HCT116 (cell line): Measurements from ENCODE around the gene CFAP74. TPM values are rescaled to one million over a fixed set of nuclear protein-coding genes. Genes with fewer than 3 reads are reported as not detected.
A peak's percentile ranks its signal among the peaks of the same experiment; 100 is the strongest.

Source experiments
- ATAC-seq: fragments of 200-7000 bp; cut with Tn5 transposase; 2 replicates; pipeline ENCODE4 v1.9.1; 2020; ENCODE audit warnings: mild to moderate bottlenecking, moderate library complexity
- BruUV-seq: library from RNA; stranded (reverse); fragments of 400-500 nt; replicated peaks from 2 replicates; lab custom pipeline; 2021; lab: Mats Ljungman, UMichigan
- CTCF ChIA-PET: fragments of 300-600 bp; sonication (Branson Sonifier 250); formaldehyde crosslinking; loops from one replicate; lab custom pipeline; 2021; ENCODE audit warnings: antibody characterized with exemption; lab: Charles Lee
- POLR2A ChIA-PET: fragments of 300-600, 350-600 bp; sonication (Branson Sonifier 250); formaldehyde crosslinking; loops from one replicate; lab custom pipeline; 2021; ENCODE audit warnings: antibody characterized with exemption; lab: Charles Lee
- RAD21 ChIA-PET, 2 experiments: fragments of 300-600 bp; sonication (Branson Sonifier 250); formaldehyde crosslinking; loops; one replicate each; lab custom pipeline; 2023; ENCODE audit warnings: low total read pairs in 2 of 2; ENCODE audit not compliant: uncharacterized antibody in 2 of 2, unreplicated experiment in 2 of 2, low non-redundant PET in 1 of 2; lab: Charles Lee
- DNase-seq: peaks from one replicate; pipeline ENCODE4 v3.0.0-alpha.2; 2010; ENCODE audit warnings: low read depth, low spot score
- H2AFZ ChIP-seq: fragments of 200-600 bp; shearing (Covaris generic), sonication (generic); 2 replicates; pipeline ENCODE4 v1.6.1; 2017; ENCODE audit warnings: low read depth, mixed run types, mixed read lengths, antibody characterized with exemption, low read length; ENCODE audit not compliant: poor library complexity, severe bottlenecking
- H3K27ac ChIP-seq: 2 replicates; pipeline ENCODE4 v1.5.1; 2012; ENCODE audit warnings: low read depth, low read length
- H3K27me3 ChIP-seq: fragments of 200-600 bp; sonication (generic); 2 replicates; pipeline ENCODE4 v1.6.1; 2016; ENCODE audit warnings: mixed run types, low read length, mixed read lengths; ENCODE audit not compliant: insufficient read depth
- H3K36me3 ChIP-seq, 2 experiments: fragments of 200-500 bp in 1 of 2; fragments of 200-600 bp in 1 of 2; sonication (Bioruptor generic) in 1 of 2; sonication (generic) in 1 of 2; 2 replicates each; pipeline versions ENCODE4 v1.5.1 to v1.6.1; 2014 to 2016; ENCODE audit warnings: low read length in 2 of 2, inconsistent platforms in 1 of 2, mixed read lengths in 1 of 2, mixed run types in 1 of 2; ENCODE audit not compliant: insufficient read depth in 2 of 2, control insufficient read depth in 1 of 2
- H3K4me1 ChIP-seq, 2 experiments: fragments of 200-600 bp in 1 of 2; sonication (generic) in 1 of 2; 2 replicates each; pipeline versions ENCODE4 v1.5.1 to v1.6.1; 2012 to 2017; ENCODE audit warnings: low read length in 2 of 2, inconsistent platforms in 1 of 2, mild to moderate bottlenecking in 1 of 2, mixed read lengths in 1 of 2, mixed run types in 1 of 2, moderate library complexity in 1 of 2; ENCODE audit not compliant: insufficient read depth in 2 of 2, control insufficient read depth in 1 of 2
- H3K4me2 ChIP-seq: fragments of 200-600 bp; sonication (generic); 2 replicates; pipeline ENCODE4 v1.6.1; 2017; ENCODE audit warnings: mixed run types, low read length, mixed read lengths
- H3K4me3 ChIP-seq, 2 experiments: fragments of 200-600 bp in 1 of 2; sonication (generic) in 1 of 2; replicated peaks in 1 of 2; 2 replicates each; pipeline ENCODE4 v1.5.1; 2011 to 2016; ENCODE audit warnings: low read length in 2 of 2, control low read depth in 1 of 2, low read depth in 1 of 2, mild to moderate bottlenecking in 1 of 2, mixed read lengths in 1 of 2, mixed run types in 1 of 2
- H3K79me2 ChIP-seq: fragments of 200-600 bp; sonication (generic); 2 replicates; pipeline ENCODE4 v1.6.1; 2017; ENCODE audit warnings: mild to moderate bottlenecking, mixed run types, low read length, moderate library complexity, mixed read lengths; ENCODE audit not compliant: insufficient read depth
- H3K9ac ChIP-seq: fragments of 200-600 bp; sonication (generic); 2 replicates; pipeline ENCODE4 v1.6.1; 2016; ENCODE audit warnings: low read length, mixed read lengths
- H3K9me2 ChIP-seq: fragments of 200-600 bp; sonication (generic), shearing (Covaris generic); 2 replicates; pipeline ENCODE4 v1.6.1; 2017; ENCODE audit warnings: mixed run types, mild to moderate bottlenecking, moderate library complexity; ENCODE audit not compliant: insufficient read depth
- H3K9me3 ChIP-seq, 2 experiments: fragments of 200-500 bp in 1 of 2; fragments of 200-600 bp in 1 of 2; sonication (Bioruptor generic) in 1 of 2; sonication (generic) in 1 of 2; 2 replicates each; pipeline ENCODE4 v1.6.1; 2014 to 2017; ENCODE audit warnings: low read length in 2 of 2, mixed read lengths in 2 of 2, inconsistent platforms in 1 of 2, low read depth in 1 of 2, mild to moderate bottlenecking in 1 of 2, mixed run types in 1 of 2, moderate library complexity in 1 of 2; ENCODE audit not compliant: control insufficient read depth in 1 of 2, insufficient read depth in 1 of 2
- H4K20me1 ChIP-seq: fragments of 200-600 bp; sonication (generic), shearing (Covaris generic); 2 replicates; pipeline ENCODE4 v1.6.1; 2017; ENCODE audit warnings: mixed run types, mild to moderate bottlenecking, moderate library complexity; ENCODE audit not compliant: insufficient read depth
- CBX3 ChIP-seq: IDR thresholded peaks from 2 replicates; pipeline ENCODE4 v1.6.1; 2012; ENCODE audit warnings: low read depth
- EGR1 ChIP-seq: IDR thresholded peaks from 2 replicates; pipeline ENCODE4 v1.6.1; 2012; ENCODE audit warnings: low read depth
- EZH2phosphoT487 ChIP-seq: fragments of 200-600 bp; IDR thresholded peaks from 2 replicates; pipeline ENCODE4 v1.6.1; 2018; ENCODE audit warnings: antibody characterized with exemption, borderline replicate concordance
- JUND ChIP-seq: IDR thresholded peaks from 2 replicates; pipeline ENCODE4 v1.6.1; 2012
- MAX ChIP-seq: IDR thresholded peaks from 2 replicates; pipeline ENCODE4 v1.6.1; 2012
- REST ChIP-seq: IDR thresholded peaks from 2 replicates; pipeline ENCODE4 v1.6.1; 2012; ENCODE audit warnings: low read depth
- SIN3A ChIP-seq: IDR thresholded peaks from 2 replicates; pipeline ENCODE4 v1.6.1; 2012; ENCODE audit warnings: low read depth
- YY1 ChIP-seq: IDR thresholded peaks from 2 replicates; pipeline ENCODE4 v1.6.1; 2011; ENCODE audit warnings: low read length, low read depth, moderate library complexity, mild to moderate bottlenecking; ENCODE audit not compliant: insufficient replicate concordance; ENCODE audit errors: extremely low read depth
- ZFX ChIP-seq: fragments of 450-650 bp; IDR thresholded peaks from 2 replicates; pipeline ENCODE4 v1.6.1; 2017
- intact Hi-C: fragments of 100-400 bp; cut with micrococcal nuclease; formaldehyde crosslinking; loops from 2 replicates; pipeline ENCODE4 v1.10.0; 2022
- total RNA-seq: library from RNA; stranded (reverse); gene quantifications from one replicate; pipeline ENCODE4 v1.2.1, GENCODE V29; 2021; ENCODE audit not compliant: unreplicated experiment
- TF ChIP-seq, protein P1 (sequence below), 3 experiments: fragments of 200-600 bp in 1 of 3; sonication (generic) in 1 of 3; IDR thresholded peaks in 2 of 3; conservative IDR thresholded peaks in 1 of 3; 2 replicates each; pipeline ENCODE4 v1.5.1; 2012 to 2017; ENCODE audit warnings: low read depth in 2 of 3, low read length in 2 of 3, antibody characterized with exemption in 1 of 3, borderline replicate concordance in 1 of 3, control low read depth in 1 of 3, mild to moderate bottlenecking in 1 of 3, mixed read lengths in 1 of 3, mixed run types in 1 of 3, moderate library complexity in 1 of 3; ENCODE audit not compliant: insufficient read depth in 1 of 3

The CFAP74 gene
- total RNA-seq, 1 experiment from 2014 or later, result 4.9 TPM

DNA sequence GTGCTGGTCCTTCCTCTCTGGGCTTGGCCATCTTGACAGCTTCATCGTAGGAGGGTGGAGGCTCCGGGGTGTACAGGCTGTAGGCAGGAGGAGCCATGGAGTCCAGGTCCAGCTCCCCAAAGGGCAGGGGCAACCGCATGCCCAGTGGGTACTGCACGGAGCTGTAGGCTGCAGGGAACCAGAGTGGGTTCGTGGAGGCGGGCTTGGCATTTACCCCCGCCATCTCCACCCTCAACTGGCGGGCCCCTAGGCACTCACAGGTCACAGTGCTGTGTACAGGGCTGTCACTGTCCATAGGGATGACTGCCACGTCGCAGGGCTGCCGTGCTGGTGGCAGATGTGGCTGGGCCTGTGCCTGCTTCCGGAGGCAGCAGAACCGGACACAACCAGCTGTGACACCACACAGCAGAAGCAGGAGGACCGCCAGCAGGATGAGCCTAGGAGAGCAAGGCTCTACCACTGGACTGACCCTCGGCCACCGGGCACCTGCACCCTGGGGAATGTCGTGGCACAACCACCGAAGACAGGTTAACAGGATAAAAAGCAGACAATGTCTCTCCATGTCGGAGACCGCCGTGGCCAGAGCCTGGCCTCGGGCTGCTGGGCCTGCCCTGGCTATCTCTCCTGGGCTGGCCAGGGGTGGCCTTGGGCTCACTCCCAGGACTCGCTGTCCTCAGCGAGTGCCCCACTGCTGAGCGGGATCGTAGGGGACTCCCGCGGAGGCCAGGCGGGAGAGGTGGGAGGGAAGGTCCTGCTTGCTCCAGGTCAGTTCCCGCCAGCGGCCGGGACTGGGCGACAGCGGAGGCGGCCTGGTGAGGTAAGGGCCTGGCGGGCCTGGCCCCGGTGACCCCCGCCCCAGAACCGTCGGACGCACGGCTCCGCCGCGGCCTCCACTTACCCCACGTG lies 85.3 kb downstream of the CFAP74 start:
- Histone ChIP-seq H3K9ac (peak overlapping the region; percentile 84), H3K79me2 (0 out of 2 replicates have a peak, but pooled peaks cover 8% of the 10 kb centered on the region), H3K27ac (peak overlapping the region; percentile 79), H3K36me3 (no peaks in the 10 kb centered on the region)
- TF ChIP-seq ZFX, result peak; percentile 58; the same call in 1 of the 2 replicates
- TF ChIP-seq CBX3, result no peak
- TF ChIP-seq, all 23 proteins: peak for 1
- Histone ChIP-seq H2AFZ (no peak overlapping the region), H4K20me1 (no peaks in the 10 kb centered on the region), H3K4me2 (peak overlapping the region; percentile 99), H3K27me3 (no peaks in the 10 kb centered on the region), H3K9me3 (no peaks in the 10 kb centered on the region), H3K9me2 (no peaks in the 10 kb centered on the region), H3K4me3 (peak overlapping the region; percentile 60 to 73), H3K4me1 (peaks cover 11 to 29% of the 10 kb centered on the region in 2 experiments)
- DNase-seq (no peak), ATAC-seq (no peak)
- ChIA-PET CTCF (interaction anchor here (1.0 to 1.7 kb wide), 2 partner anchors 10 to 128 kb away, joined by 4 to 8 read pairs; no protein-coding TSS in a partner anchor), RAD21 (no interaction called here), POLR2A (interaction anchor here (0.8 to 1.4 kb wide), 2 partner anchors 10 to 129 kb away, joined by 3 read pairs; no protein-coding TSS in a partner anchor)
- intact Hi-C loops, result no loop called here
- BruUV-seq, result no TSS peak

GRCh38 chr1:1917304-1917976 lies 86.1 kb downstream of the CFAP74 start:
- TSS peak; percentile 79 for BruUV-seq
- intact Hi-C loops, result no loop called here
- CTCF ChIA-PET, result no interaction called here
- TF ChIP-seq JUND (no peak), MAX (no peak), EGR1 (no peak), ZFX (no peak), SIN3A (no peak), EZH2phosphoT487 (no peak), YY1 (no peak), REST (no peak)
- TF ChIP-seq, protein P1, sequence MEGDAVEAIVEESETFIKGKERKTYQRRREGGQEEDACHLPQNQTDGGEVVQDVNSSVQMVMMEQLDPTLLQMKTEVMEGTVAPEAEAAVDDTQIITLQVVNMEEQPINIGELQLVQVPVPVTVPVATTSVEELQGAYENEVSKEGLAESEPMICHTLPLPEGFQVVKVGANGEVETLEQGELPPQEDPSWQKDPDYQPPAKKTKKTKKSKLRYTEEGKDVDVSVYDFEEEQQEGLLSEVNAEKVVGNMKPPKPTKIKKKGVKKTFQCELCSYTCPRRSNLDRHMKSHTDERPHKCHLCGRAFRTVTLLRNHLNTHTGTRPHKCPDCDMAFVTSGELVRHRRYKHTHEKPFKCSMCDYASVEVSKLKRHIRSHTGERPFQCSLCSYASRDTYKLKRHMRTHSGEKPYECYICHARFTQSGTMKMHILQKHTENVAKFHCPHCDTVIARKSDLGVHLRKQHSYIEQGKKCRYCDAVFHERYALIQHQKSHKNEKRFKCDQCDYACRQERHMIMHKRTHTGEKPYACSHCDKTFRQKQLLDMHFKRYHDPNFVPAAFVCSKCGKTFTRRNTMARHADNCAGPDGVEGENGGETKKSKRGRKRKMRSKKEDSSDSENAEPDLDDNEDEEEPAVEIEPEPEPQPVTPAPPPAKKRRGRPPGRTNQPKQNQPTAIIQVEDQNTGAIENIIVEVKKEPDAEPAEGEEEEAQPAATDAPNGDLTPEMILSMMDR (IDR thresholded peaks at IDR 0.05 in 2 of 3, conservative IDR thresholded peaks at IDR 0.05 in 1 of 3; ENCODE audit: borderline replicate concordance in 1 of 3, insufficient read depth in 1 of 3, low read depth in 2 of 3, low read length in 2 of 3), result no peak

More at GRCh38 chr1:1917304-1917976, 86.1 kb downstream of the CFAP74 start:
- ATAC-seq, result no peak
- Histone ChIP-seq H3K9ac (0 out of 2 replicates have a peak overlapping the region, but pooled peaks have one; percentile 84), H3K27ac (peak overlapping the region; percentile 79; the same call in 1 of the 2 replicates), H3K9me3 (no peaks in the 10 kb centered on the region), H3K79me2 (0 out of 2 replicates have a peak, but pooled peaks cover 8% of the 10 kb centered on the region), H3K4me3 (no peak overlapping the region; a peak in 1 of 4 replicates), H3K27me3 (no peaks in the 10 kb centered on the region), H3K9me2 (no peaks in the 10 kb centered on the region), H3K4me1 (peaks cover 11 to 29% of the 10 kb centered on the region in 2 experiments), H4K20me1 (no peaks in the 10 kb centered on the region), H2AFZ (no peak overlapping the region), H3K4me2 (peak overlapping the region; percentile 99), H3K36me3 (no peaks in the 10 kb centered on the region)
- ChIA-PET RAD21 (no interaction called here), POLR2A (interaction anchor here (0.8 kb wide), 1 partner anchor 129 kb away, joined by 3 read pairs; no protein-coding TSS in a partner anchor)
- DNase-seq, result no peak
